Neural crest cell (in vitro differentiated cells): ENCODE data around the gene TMEM40. TPM values are rescaled to one million over a fixed set of nuclear protein-coding genes. Genes with fewer than 3 reads are reported as not detected.
"Not testable (repeated sequence)": the region's sequence is repeated elsewhere in the genome, so short reads cannot be mapped to it uniquely, and the experiment has no call there.

Experiments used
- DNase-seq: peaks from one replicate; pipeline ENCODE4 v3.0.0; 2021; ENCODE audit warnings: low read depth, mixed read lengths, low spot score
- H3K27ac Mint-ChIP-seq: one replicate; pipeline ENCODE4 v1.8.0; 2021; ENCODE audit warnings: mild to moderate bottlenecking, mixed read lengths; ENCODE audit not compliant: unreplicated experiment
- H3K27me3 Mint-ChIP-seq: 2 replicates; pipeline ENCODE4 v1.8.0; 2021; ENCODE audit warnings: low read depth, mild to moderate bottlenecking, mixed read lengths
- H3K36me3 Mint-ChIP-seq: 2 replicates; pipeline ENCODE4 v1.8.0; 2021; ENCODE audit warnings: low read depth, mild to moderate bottlenecking, mixed read lengths
- H3K4me1 Mint-ChIP-seq: 2 replicates; pipeline ENCODE4 v1.8.0; 2021; ENCODE audit warnings: mixed read lengths
- H3K4me3 Mint-ChIP-seq: one replicate; pipeline ENCODE4 v1.8.0; 2021; ENCODE audit warnings: mild to moderate bottlenecking, mixed read lengths
- H3K9me3 Mint-ChIP-seq: 2 replicates; pipeline ENCODE4 v1.8.0; 2021; ENCODE audit warnings: mixed read lengths
- total RNA-seq: library from RNA; stranded (reverse); gene quantifications from 2 replicates; pipeline ENCODE4 v1.2.1, GENCODE V29; 2021
- TF ChIP-seq, protein P1 (sequence below): fragments of 200-600 bp; sonication (generic); conservative IDR thresholded peaks from 2 replicates; pipeline ENCODE4 v1.5.0; 2021; ENCODE audit warnings: antibody characterized with exemption, mild to moderate bottlenecking

The TMEM40 gene
- total RNA-seq, 1 donor from 2014 or later = not detected

DNA sequence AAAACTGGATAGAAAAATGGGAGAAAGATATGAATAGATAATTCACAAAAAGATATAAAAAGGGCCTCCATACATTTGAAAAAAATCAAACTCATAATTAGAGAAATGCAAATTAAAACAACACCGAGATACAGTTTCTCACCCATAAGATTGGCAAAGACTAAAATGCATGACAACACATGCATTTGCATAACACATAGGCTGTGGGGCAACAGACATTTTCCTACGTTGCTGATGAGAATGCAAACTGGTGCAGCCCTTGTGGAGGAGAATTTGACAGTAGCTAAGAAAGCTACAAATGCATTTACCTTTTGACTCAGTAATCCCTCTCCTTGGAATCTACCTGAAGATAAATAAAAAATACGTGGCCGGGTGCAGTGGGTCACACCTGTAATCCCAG is 26.0 kb upstream of the TMEM40 start:
- TF ChIP-seq, protein P1, sequence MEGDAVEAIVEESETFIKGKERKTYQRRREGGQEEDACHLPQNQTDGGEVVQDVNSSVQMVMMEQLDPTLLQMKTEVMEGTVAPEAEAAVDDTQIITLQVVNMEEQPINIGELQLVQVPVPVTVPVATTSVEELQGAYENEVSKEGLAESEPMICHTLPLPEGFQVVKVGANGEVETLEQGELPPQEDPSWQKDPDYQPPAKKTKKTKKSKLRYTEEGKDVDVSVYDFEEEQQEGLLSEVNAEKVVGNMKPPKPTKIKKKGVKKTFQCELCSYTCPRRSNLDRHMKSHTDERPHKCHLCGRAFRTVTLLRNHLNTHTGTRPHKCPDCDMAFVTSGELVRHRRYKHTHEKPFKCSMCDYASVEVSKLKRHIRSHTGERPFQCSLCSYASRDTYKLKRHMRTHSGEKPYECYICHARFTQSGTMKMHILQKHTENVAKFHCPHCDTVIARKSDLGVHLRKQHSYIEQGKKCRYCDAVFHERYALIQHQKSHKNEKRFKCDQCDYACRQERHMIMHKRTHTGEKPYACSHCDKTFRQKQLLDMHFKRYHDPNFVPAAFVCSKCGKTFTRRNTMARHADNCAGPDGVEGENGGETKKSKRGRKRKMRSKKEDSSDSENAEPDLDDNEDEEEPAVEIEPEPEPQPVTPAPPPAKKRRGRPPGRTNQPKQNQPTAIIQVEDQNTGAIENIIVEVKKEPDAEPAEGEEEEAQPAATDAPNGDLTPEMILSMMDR = no peak
- Mint-ChIP-seq H3K4me1 (no peaks in the 10 kb centered on the region), H3K36me3 (no peaks in the 10 kb centered on the region), H3K27me3 (peaks cover 41% of the 10 kb centered on the region), H3K9me3 (no peaks in the 10 kb centered on the region), H3K27ac (no peak overlapping the region), H3K4me3 (no peak overlapping the region)
- no peak for DNase-seq

DNA sequence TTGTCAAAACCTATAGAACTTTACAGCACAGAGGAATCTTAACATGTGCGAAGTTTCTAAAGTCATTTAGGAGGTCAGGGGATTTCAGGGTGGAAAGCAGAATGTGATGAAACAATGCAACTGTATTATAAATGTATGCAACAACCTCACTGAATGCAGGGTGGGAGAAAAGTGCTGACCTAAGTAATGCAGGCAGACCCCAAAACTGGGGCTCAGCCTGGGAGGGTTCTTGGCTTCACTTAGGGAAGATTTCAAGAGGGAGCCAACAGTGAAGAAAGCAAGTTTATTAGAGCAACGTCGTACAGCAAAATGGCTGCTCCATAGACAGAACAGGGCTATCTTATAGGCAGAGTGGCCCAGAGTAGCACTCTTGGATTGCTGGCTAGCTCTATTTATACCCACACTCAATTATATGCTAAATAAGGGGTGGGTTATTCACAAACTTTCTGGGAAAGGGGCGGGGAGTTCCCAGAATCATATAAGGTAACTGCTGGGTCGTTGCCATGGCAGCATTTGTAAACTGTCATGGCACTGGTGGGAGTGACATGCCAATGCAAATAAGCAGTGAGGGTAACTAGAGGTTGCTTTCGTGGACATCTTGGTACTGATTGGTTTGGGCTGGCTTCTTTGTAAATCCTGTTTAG is 23.2 kb upstream of the TMEM40 start:
- H3K4me3 Mint-ChIP-seq = no peak overlapping the region
- no peaks in the 10 kb centered on the region for H3K36me3 Mint-ChIP-seq
- TF ChIP-seq, protein P1 = no peak
- peaks cover 39% of the 10 kb centered on the region for H3K27me3 Mint-ChIP-seq
- no peak overlapping the region for H3K27ac Mint-ChIP-seq
- no peak for DNase-seq
- no peaks in the 10 kb centered on the region for H3K4me1 Mint-ChIP-seq
- no peaks in the 10 kb centered on the region for H3K9me3 Mint-ChIP-seq

DNA sequence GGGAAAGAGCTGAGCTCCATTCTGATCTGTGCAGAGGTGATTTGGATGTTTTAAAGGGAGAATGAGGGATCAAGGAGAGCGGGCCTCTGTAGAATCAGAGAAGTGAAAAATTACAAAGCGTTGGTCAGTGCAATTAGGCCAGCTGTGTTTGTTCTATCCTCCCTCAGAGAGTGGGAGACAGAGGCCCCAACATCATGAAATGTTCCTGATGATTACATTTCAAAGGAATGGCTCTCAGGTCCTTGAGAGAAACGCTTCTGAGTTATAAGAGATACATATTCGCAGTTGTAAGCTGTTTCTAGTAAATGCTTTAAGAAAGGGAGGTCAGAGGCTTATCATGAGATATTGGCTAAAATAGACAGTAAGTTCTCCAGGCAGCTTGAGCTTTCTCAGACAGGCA is 21.7 kb upstream of the TMEM40 start:
- no peaks in the 10 kb centered on the region for H3K36me3 Mint-ChIP-seq
- H3K4me1 Mint-ChIP-seq = no peaks in the 10 kb centered on the region
- no peak overlapping the region for H3K4me3 Mint-ChIP-seq
- no peaks in the 10 kb centered on the region for H3K9me3 Mint-ChIP-seq
- no peak overlapping the region for H3K27ac Mint-ChIP-seq
- no peak for DNase-seq
- H3K27me3 Mint-ChIP-seq = peaks cover 27% of the 10 kb centered on the region
- TF ChIP-seq, protein P1 = no peak

DNA sequence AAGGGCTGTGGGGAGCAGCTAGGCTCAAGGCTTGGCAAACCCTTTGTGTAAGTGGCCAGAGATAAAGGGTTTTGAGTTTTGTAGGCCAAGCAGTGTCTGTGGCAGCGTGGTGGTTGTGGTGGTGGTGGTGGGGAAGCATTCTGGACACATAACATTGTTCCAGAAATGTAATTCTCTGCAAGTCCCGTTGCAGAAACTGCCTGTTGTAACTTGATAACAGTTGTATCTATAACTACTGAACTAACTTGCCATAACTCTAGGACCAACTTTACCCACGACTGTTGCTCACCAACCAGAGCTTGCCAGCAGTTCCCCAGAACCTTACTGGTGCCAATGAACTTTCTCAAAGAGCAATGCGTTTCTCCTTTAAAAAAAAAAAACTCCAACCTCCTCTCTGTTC is 18.1 kb upstream of the TMEM40 start:
- no peak for DNase-seq
- Mint-ChIP-seq H3K9me3 (no peaks in the 10 kb centered on the region), H3K27ac (no peak overlapping the region), H3K4me3 (no peak overlapping the region), H3K27me3 (peaks cover 7% of the 10 kb centered on the region), H3K4me1 (no peaks in the 10 kb centered on the region), H3K36me3 (no peaks in the 10 kb centered on the region)
- TF ChIP-seq, protein P1 = no peak

DNA sequence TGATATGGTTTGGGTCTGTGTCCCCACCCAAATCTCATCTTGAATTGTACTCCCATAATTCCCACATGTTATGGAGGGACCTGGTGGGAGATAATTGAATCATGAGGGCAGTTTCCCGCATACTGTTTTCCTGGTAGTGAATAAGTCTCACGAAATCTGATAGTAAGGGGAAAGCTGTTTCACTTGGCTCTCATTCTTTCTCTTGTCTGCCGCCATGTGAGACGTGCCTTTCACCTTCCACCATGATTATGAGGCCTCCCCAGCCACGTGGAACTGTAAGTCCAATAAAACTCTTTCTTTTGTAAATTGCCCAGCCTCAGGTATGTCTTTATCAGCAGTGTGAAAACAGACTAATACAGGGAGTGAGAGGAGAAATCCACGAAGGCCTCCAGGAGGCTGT is 16.9 kb upstream of the TMEM40 start:
- H3K27me3 Mint-ChIP-seq, DNase-seq, H3K4me3 Mint-ChIP-seq, H3K9me3 Mint-ChIP-seq, H3K36me3 Mint-ChIP-seq, H3K4me1 Mint-ChIP-seq, H3K27ac Mint-ChIP-seq: not testable (repeated sequence)

GRCh38 chr3:12775226-12775625 is 16.2 kb upstream of the TMEM40 start:
- no peaks in the 10 kb centered on the region for H3K36me3 Mint-ChIP-seq
- no peaks in the 10 kb centered on the region for H3K4me1 Mint-ChIP-seq
- H3K27me3 Mint-ChIP-seq = peaks cover 3% of the 10 kb centered on the region
- H3K9me3 Mint-ChIP-seq = no peaks in the 10 kb centered on the region
- no peak for DNase-seq
- H3K4me3 Mint-ChIP-seq = no peak overlapping the region
- TF ChIP-seq, protein P1 = no peak
- H3K27ac Mint-ChIP-seq = no peak overlapping the region
